Mucosa of descending colon (tissue), 3 donors: ENCODE results near the gene TMEM209. TPM values are rescaled to one million over a fixed set of nuclear protein-coding genes. Genes with fewer than 3 reads are reported as not detected.

Experiments used
- ATAC-seq: fragments of 200-7000 bp; cut with Tn5 transposase; one replicate; pipeline ENCODE4 v1.9.1; 2020; ENCODE audit warnings: mild to moderate bottlenecking, moderate library complexity
- DNase-seq, 3 donors: peaks; one replicate each; pipeline ENCODE4 v3.0.0-alpha.2; 2020
- H3K36me3 ChIP-seq: fragments of 200-600 bp; one replicate; pipeline ENCODE4 v1.8.0; 2021; ENCODE audit warnings: low read depth, mild to moderate bottlenecking
- H3K4me1 ChIP-seq: fragments of 200-600 bp; one replicate; pipeline ENCODE4 v1.8.0; 2021; ENCODE audit warnings: low read depth, mild to moderate bottlenecking
- H3K4me3 ChIP-seq: fragments of 200-600 bp; one replicate; pipeline ENCODE4 v1.8.0; 2021; ENCODE audit warnings: mild to moderate bottlenecking
- H3K9me3 ChIP-seq: fragments of 200-600 bp; one replicate; pipeline ENCODE4 v1.8.0; 2021; ENCODE audit warnings: mild to moderate bottlenecking
- CTCF ChIP-seq: fragments of 200-600 bp; IDR thresholded peaks from one replicate; pipeline ENCODE4 v1.8.0; 2022; ENCODE audit warnings: antibody characterized with exemption, mild to moderate bottlenecking
- intact Hi-C, 2 donors: fragments of 100-400 bp; cut with DNase I in 1 of 2; cut with micrococcal nuclease in 1 of 2; formaldehyde crosslinking; loops; one replicate each; pipeline versions ENCODE4 v1.11.0 to v1.11.1; 2022; cut with DNase I, micrococcal nuclease
- total RNA-seq, 3 donors: library from RNA; stranded (reverse); fragmentation: NEBNext Ultra II Directional in 2 of 3; extraction: Animal tissue kit (Norgen Biotek cat#: 25700) in 2 of 3; gene quantifications; one replicate each; pipeline versions ENCODE4 v1.2.1 to v1.2.4, GENCODE V29; 2021 to 2023
- donor health status: DM: no; HTN: no; CAD: no; lungs with moderate emphysema.
- donor health status: DM: no; HTN: no; CAD: no.
- donor health status: DM: no; HTN: yes; CAD: no.

Gene TMEM209
- total RNA-seq, 3 donors from 2014 or later: 19.1 to 28.9 (median 27.6) TPM

- no peak for TF ChIP-seq CTCF
- peaks cover 8% of the 10 kb centered on the region for H3K4me1 ChIP-seq
- H3K9me3 ChIP-seq: no peaks in the 10 kb centered on the region
- ATAC-seq: peak; percentile 5
- DNase-seq: peak in 2 of 3 donors; percentile 46 to 56
- intact Hi-C loops: no loop called here
- no peaks in the 10 kb centered on the region for H3K36me3 ChIP-seq
- no peak overlapping the region for H3K4me3 ChIP-seq
Measured at GRCh38 chr7:130141884-130142653, 63.1 kb downstream of the TMEM209 start.

- no peak for TF ChIP-seq CTCF
- intact Hi-C loops: no loop called here
- DNase-seq: peak; percentile 84 to 87 (median 86)
Measured at GRCh38 chr7:130141161-130141883, 63.9 kb downstream of the TMEM209 start.

GRCh38 chr7:130140551-130141160 lies 64.5 kb downstream of the TMEM209 start:
- no peak for TF ChIP-seq CTCF
- DNase-seq (no peak), ATAC-seq (no peak)
- Histone ChIP-seq H3K4me1 (peaks cover 8% of the 10 kb centered on the region), H3K4me3 (no peak overlapping the region), H3K36me3 (no peaks in the 10 kb centered on the region), H3K9me3 (no peaks in the 10 kb centered on the region)
- intact Hi-C loops: no loop called here

More at GRCh38 chr7:130141161-130141883, 63.9 kb downstream of the TMEM209 start:
- Histone ChIP-seq H3K9me3 (no peaks in the 10 kb centered on the region), H3K36me3 (no peaks in the 10 kb centered on the region), H3K4me1 (peaks cover 8% of the 10 kb centered on the region), H3K4me3 (no peak overlapping the region)
- ATAC-seq: peak; percentile 89

GRCh38 chr7:130139193-130139960 lies 65.8 kb downstream of the TMEM209 start:
- no peaks in the 10 kb centered on the region for H3K9me3 ChIP-seq
- no peak overlapping the region for H3K4me3 ChIP-seq
- TF ChIP-seq CTCF: no peak
- H3K4me1 ChIP-seq: peaks cover 3% of the 10 kb centered on the region
- DNase-seq: no peak
- no peak for ATAC-seq
- H3K36me3 ChIP-seq: no peaks in the 10 kb centered on the region
- intact Hi-C loops: no loop called here

- DNase-seq (no peak), ATAC-seq (no peak)
- no peaks in the 10 kb centered on the region for H3K36me3 ChIP-seq
- H3K4me1 ChIP-seq: no peaks in the 10 kb centered on the region
- intact Hi-C loops: no loop called here
- H3K9me3 ChIP-seq: no peaks in the 10 kb centered on the region
- no peak overlapping the region for H3K4me3 ChIP-seq
- TF ChIP-seq CTCF: no peak
Measured at GRCh38 chr7:130137207-130137606, 68.0 kb downstream of the TMEM209 start.
